Osteocyte (in vitro differentiated cells): ENCODE results near the gene LRFN3. TPM values are rescaled to one million over a fixed set of nuclear protein-coding genes. Genes with fewer than 3 reads are reported as not detected.

Source experiments
- DNase-seq: peaks from one replicate; pipeline ENCODE4 v3.0.0; 2021; ENCODE audit warnings: mixed read lengths; ENCODE audit not compliant: unreplicated experiment; ENCODE audit errors: extremely low spot score
- H3K27ac Mint-ChIP-seq: one replicate; pipeline ENCODE4 v1.8.0; 2021; ENCODE audit warnings: mild to moderate bottlenecking, mixed read lengths; ENCODE audit not compliant: unreplicated experiment
- H3K27me3 Mint-ChIP-seq: one replicate; pipeline ENCODE4 v1.8.0; 2021; ENCODE audit warnings: mixed read lengths; ENCODE audit not compliant: unreplicated experiment
- H3K36me3 Mint-ChIP-seq: one replicate; pipeline ENCODE4 v1.8.0; 2021; ENCODE audit warnings: mixed read lengths; ENCODE audit not compliant: unreplicated experiment
- H3K4me1 Mint-ChIP-seq: one replicate; pipeline ENCODE4 v1.8.0; 2021; ENCODE audit warnings: mixed read lengths; ENCODE audit not compliant: unreplicated experiment
- H3K4me3 Mint-ChIP-seq: one replicate; pipeline ENCODE4 v1.8.0; 2021; ENCODE audit warnings: mild to moderate bottlenecking, moderate library complexity, mixed read lengths; ENCODE audit not compliant: unreplicated experiment
- H3K9me3 Mint-ChIP-seq: one replicate; pipeline ENCODE4 v1.8.0; 2021; ENCODE audit warnings: mixed read lengths; ENCODE audit not compliant: unreplicated experiment
- total RNA-seq: library from RNA; stranded (reverse); gene quantifications from 2 replicates; pipeline ENCODE4 v1.2.1, GENCODE V29; 2021
- TF ChIP-seq, protein P1 (sequence below): fragments of 200-600 bp; sonication (generic); IDR thresholded peaks from 2 replicates; pipeline ENCODE4 v1.5.0; 2021; ENCODE audit warnings: antibody characterized with exemption, mild to moderate bottlenecking, moderate library complexity

Gene LRFN3
- total RNA-seq, 1 donor from 2014 or later: 25.0 TPM

DNA sequence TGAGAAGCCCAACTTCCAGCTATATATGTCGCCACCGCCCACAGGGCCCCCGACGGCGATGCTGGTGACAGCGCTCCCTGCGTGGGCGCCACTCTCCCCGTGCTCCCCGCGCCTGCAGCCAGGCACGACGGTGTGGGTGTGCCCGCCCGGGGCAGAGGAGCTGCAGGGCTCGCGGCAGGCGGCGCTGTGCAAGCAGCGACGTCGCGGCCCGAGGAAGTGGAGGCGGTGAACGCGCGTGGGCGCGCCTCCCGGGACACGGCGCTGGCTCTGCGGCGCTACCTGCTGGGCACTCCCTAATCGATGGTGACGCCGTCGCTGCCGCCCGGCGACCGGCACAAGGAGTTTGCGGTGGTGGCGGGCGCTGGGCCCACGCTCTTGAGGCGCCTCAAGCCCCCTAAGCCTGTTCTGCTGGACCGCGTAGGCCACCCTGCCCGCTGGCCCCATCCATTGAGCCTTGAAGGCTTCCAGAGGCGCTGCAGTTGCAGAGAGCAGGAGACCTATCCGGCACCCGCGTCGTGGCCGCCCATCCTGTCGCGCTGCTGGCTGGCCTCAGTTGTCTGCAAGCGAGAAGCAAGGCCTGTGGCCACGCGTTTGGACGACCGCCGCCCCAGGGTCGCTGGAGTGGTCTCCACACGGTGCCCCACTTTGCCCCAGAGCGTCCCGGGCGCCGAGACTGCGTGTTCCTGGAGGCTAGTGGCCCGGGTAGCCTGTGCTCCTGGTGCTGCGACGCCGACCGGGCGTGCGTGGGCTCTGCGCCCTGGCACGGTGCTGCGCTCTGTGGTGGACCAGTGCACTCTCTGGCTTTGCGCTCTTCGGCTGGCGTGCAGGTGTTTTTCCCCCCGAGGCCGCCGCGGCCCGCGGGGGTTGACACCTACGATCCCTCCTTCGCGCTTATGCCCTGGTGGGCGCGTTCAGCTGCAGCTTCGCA, 23.1 kb downstream of the LRFN3 start:
- TF ChIP-seq, protein P1, sequence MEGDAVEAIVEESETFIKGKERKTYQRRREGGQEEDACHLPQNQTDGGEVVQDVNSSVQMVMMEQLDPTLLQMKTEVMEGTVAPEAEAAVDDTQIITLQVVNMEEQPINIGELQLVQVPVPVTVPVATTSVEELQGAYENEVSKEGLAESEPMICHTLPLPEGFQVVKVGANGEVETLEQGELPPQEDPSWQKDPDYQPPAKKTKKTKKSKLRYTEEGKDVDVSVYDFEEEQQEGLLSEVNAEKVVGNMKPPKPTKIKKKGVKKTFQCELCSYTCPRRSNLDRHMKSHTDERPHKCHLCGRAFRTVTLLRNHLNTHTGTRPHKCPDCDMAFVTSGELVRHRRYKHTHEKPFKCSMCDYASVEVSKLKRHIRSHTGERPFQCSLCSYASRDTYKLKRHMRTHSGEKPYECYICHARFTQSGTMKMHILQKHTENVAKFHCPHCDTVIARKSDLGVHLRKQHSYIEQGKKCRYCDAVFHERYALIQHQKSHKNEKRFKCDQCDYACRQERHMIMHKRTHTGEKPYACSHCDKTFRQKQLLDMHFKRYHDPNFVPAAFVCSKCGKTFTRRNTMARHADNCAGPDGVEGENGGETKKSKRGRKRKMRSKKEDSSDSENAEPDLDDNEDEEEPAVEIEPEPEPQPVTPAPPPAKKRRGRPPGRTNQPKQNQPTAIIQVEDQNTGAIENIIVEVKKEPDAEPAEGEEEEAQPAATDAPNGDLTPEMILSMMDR: peak; percentile 14
- Mint-ChIP-seq H3K4me1 (no peaks in the 10 kb centered on the region), H3K27ac (no peak overlapping the region), H3K36me3 (no peaks in the 10 kb centered on the region), H3K9me3 (peaks cover 5% of the 10 kb centered on the region), H3K27me3 (peaks cover 28% of the 10 kb centered on the region), H3K4me3 (no peak overlapping the region)
- DNase-seq: no peak

DNA sequence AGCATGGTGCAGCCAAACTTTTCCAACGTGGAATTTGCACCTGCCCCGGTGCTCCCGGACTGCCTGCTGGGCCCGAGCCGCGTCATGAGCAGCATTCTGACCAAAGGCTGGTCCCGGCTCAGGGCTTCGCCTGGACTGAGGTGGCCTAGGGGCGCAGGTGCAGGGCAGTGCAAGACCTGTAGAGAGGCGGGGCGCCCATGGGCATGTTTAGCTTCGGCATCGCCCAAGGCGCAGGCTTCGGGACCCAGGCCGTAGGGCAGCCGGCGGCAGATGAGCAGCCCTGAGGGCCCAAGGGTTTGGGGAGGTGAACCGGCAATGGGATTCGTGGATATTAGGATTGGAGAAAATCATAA, 23.8 kb downstream of the LRFN3 start:
- peaks cover 5% of the 10 kb centered on the region for H3K9me3 Mint-ChIP-seq
- H3K4me1 Mint-ChIP-seq: no peaks in the 10 kb centered on the region
- H3K36me3 Mint-ChIP-seq: no peaks in the 10 kb centered on the region

DNA sequence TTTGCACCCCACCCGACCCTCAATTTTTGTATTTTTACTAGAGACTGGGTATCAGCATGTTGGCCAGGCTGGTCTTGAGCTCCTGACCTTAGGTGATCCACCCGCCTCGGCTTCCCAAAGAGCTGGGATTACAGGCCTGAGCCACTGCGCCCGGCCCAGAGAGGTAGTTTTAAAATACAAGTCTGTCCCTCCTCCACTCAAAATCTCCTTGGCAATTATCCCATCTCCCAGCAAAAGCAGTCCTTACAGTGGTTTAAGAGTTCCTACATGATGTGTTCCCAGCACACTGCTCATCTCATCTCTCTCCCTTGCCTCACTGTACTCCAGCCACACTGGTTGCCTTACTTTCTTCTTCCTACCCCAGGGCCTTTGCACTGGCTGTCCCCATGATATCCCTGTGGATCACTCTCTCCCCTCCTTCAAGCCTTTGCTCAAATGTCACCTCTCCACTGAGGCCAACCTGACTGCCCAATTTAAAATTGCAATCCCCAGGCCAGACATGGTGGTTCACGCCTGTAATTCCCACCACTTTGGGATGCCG, 24.3 kb downstream of the LRFN3 start:
- Mint-ChIP-seq H3K4me3 (no peak overlapping the region), H3K9me3 (peaks cover 5% of the 10 kb centered on the region), H3K27me3 (peaks cover 28% of the 10 kb centered on the region), H3K4me1 (no peaks in the 10 kb centered on the region), H3K27ac (no peak overlapping the region), H3K36me3 (no peaks in the 10 kb centered on the region)
- TF ChIP-seq, protein P1: no peak
- no peak for DNase-seq

More for the DNA sequence above, 23.8 kb downstream of the LRFN3 start:
- no peak for DNase-seq
- TF ChIP-seq, protein P1: no peak
- Mint-ChIP-seq H3K4me3 (no peak overlapping the region), H3K27ac (no peak overlapping the region), H3K27me3 (peaks cover 28% of the 10 kb centered on the region)

DNA sequence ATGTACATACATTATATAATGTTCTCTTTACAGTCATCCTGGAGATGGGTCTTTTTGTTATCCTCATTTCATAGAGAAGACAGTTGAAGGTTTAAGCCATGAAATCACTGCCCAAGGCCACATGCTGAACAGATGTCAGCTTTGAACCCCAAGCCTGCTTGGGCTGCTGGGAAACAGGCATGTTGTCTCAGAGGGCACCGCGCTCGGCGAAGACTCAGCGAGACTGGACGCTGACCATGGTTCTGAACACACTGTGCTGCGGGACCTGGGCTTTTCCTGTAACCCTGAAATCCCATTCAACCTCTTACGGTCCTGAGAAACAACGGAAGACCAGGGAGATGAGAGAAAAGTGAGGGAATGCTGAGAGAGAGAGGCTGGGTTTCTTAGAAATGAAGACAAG, 27.3 kb downstream of the LRFN3 start:
- Mint-ChIP-seq H3K9me3 (no peaks in the 10 kb centered on the region), H3K36me3 (no peaks in the 10 kb centered on the region), H3K4me1 (no peaks in the 10 kb centered on the region), H3K27me3 (peaks cover 9% of the 10 kb centered on the region), H3K27ac (no peak overlapping the region), H3K4me3 (no peak overlapping the region)
- TF ChIP-seq, protein P1: no peak
- peak; percentile 88 for DNase-seq

DNA sequence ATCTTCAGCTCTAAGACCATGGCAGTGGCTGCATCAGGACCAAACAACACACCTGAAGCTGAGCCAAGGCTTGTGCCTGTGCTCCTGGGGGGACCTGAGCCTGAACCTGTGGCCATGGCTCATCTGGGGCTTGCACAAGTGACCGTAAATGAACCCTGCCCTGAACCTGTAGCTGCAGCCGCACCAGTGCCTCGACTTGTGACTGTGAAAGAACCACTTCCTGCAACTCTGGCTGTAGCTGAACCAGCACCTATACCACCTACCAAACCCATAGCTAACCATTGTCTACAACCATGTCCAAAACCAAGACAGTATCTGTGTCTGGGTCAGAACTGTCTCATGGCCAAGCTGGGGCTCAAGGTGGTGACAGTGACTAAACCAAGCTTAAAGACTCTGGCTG, 30.6 kb downstream of the LRFN3 start:
- H3K4me3 Mint-ChIP-seq: no peak overlapping the region
- H3K4me1 Mint-ChIP-seq: no peaks in the 10 kb centered on the region
- no peaks in the 10 kb centered on the region for H3K36me3 Mint-ChIP-seq
- peaks cover 3% of the 10 kb centered on the region for H3K27me3 Mint-ChIP-seq
- TF ChIP-seq, protein P1: no peak
- no peak overlapping the region for H3K27ac Mint-ChIP-seq
- no peak for DNase-seq
- H3K9me3 Mint-ChIP-seq: no peaks in the 10 kb centered on the region
